SKM-1 (cell line): ENCODE results near the gene EARS2.
"Not testable (repeated sequence)": the region's sequence is repeated elsewhere in the genome, so short reads cannot be mapped to it uniquely, and the experiment has no call there.

Source experiments
- DNase-seq: peaks from one replicate; lab custom pipeline; 2025; ENCODE audit not compliant: unreplicated experiment; lab: John Stamatoyannopoulos, UW

Gene EARS2

GRCh38 chr16:23570992-23571632 lies 14.0 kb upstream of the EARS2 start:
- peak; percentile 29 for DNase-seq

DNA sequence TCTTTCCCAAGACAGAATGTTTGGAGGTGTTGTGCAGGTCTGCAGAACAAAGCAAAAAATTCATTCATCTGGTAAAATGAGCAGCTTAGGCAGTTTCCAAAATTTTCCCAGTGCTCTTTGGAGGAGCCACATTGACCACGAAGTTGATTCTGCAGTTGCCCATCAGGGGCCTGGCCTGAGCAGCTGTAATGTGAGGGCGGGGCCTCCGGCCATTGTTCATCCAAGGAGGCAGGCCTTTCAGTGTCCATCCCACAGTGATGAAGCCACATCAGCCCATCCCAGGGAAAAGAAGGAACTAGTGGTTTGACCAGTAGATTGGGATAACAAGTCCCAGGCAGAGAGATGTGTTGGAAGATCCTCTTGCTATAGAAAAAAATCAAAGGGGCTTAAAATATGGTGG lies 10.5 kb upstream of the EARS2 start:
- no peak for DNase-seq

- no peak for DNase-seq
Measured at GRCh38 chr16:23566724-23567123, 9.6 kb upstream of the EARS2 start.

DNA sequence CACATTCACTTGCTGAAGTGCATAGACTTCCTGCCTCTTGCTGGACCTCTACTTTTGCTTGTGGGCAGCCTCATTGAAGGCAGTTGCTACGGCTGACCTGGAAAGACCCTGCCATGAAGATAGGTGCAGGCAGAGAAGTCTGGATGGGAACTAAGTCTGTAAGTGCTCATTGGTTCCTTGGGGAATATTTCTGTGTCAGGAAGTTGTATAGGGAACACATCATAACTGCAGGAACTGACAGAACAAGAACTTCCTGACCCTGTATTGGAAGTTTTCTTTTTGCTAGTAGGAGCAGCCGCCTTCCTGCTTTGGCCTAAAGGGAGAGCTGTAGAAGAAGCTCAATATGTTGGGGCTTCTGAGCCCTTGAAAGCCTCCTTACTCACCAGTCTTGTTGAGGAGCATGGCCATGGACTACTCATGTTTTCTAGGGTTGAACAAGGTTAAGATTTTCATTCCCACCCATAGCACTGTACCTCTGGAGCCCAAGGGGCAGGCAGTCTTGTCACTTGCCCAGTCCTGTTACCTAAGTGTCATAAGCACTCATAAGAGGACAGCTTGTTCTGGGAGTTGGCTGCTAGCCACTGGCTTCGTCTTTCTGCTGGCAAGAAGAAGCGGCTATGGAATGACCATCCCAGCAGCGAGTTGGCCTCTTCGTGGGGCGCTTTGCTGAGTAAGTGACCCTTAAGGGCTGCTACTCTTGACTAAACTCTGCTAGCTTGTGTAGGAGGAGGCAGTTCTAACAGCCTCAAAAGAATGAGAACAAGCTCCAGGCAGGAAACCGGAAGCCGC lies 7.6 kb upstream of the EARS2 start:
- no peak for DNase-seq

GRCh38 chr16:23563186-23563585 lies 6.0 kb upstream of the EARS2 start:
- no peak for DNase-seq

GRCh38 chr16:23562505-23562904 lies 5.4 kb upstream of the EARS2 start:
- DNase-seq = no peak

GRCh38 chr16:23561586-23561985 lies 4.4 kb upstream of the EARS2 start:
- DNase-seq = no peak

DNA sequence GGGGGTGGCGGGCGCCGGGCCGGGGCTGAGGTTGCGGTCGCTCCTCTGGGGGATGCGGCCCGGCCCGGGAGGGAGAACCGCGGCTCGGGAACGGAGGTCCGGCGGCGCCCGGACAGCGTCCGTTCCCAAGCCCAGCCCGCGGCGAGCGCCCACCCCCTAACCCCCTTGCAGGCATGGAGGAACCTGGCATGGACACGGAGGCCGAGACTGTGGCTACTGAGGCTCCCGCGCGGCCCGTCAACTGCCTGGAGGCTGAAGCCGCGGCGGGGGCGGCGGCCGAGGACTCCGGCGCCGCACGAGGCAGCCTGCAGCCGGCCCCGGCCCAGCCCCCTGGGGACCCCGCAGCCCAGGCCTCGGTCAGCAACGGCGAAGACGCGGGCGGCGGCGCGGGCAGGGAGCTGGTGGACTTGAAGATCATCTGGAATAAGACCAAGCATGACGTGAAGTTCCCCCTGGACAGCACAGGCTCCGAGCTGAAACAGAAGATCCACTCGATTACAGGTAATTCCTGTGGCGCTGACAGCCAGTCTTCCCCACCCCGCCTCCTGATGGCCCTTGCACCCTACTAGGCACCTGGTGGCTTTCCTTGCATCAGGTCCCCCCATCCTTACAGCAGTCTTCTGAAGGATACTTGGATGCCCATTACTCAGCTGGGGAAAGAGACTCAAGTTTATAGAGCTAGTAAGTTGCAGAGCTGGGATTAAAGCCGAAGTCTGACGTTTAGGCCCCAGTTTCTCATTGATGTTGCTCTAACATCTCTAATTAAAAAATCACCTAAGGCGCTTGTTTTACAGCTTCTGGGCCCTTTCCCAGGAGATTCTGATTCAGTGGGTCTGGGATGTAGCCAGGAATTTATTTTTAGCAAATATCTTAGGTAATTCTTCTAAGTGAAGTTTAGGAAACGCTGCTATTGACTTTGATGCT lies 891 bp upstream of the EARS2 start:
- no peak for DNase-seq

- no peak for DNase-seq
Measured at GRCh38 chr16:23554536-23554935, 2.6 kb downstream of the EARS2 start.

DNA sequence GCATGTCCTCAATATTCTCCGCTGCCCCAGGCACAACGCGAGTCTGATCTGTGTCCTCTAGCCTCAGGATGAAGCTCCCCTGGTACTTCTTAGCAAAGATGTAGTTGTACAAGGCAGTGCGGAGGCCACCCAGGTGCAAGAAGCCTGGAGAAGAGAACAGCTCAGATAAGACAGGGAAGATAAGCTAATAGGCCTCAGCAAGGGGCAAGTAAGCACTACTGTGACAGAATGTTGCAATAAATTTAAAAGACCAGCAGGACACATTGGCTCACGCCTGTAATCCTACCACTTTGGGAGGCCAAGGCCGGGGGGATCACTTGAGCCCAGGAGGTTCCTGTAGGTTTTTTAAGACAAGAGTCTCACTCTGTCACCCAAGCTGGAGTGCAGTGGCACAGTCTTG lies 5.0 kb downstream of the EARS2 start:
- no peak for DNase-seq

DNA sequence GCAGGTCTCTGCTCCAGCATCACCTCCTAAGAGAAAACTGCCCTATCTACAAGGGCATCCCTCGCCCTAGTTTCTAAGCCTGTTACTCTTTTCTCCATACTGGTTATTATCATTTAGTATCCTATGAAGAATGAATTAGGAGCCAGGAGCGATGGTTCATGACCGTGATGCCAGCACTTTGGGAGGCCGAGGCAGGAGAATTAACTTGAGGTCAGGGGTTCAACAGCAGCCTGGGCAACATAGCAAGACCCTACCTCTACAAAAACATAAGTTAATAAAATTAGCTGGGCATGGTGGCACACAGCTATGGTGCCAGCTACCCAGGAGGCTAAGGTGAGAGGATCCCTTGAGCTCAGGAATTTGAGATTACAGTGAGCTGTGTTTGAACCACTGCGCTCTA lies 7.2 kb downstream of the EARS2 start:
- no peak for DNase-seq

DNA sequence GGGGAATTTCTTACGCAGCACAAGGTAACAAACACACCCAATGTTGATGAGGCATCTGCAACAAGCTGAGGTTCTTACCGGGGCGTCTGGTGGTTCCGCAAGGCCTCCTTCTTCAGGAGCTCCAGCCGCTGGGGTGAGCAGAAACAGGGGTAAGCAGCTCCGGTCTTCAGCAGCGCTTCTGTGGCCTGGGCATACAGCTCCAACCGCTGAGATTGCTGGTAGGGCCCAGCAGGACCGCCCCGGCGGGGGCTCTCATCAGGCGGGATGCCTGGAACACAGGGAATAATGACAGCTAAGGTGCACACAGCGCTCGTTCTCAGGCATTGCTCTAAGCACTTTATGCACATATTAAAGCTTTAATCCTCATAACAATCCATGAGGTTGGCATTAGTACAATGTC lies 12.7 kb downstream of the EARS2 start:
- no peak for DNase-seq

DNA sequence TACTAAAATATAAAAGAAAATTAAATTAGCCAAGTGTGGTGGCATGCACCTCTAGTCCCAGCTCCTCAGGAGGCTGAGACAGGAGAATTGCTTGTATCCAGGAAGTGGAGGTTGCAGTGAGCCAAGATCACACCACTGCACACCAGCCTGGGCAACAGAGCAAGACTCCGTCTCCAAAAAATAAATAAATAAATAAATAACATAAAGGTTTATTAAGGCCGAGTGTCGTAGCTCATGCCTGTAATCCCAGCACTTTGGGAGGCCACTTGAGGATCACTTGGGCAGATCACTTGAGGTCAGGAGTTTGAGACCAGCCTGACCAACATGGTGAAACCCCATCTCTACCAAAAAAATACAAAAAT lies 16.4 kb downstream of the EARS2 start:
- not testable (repeated sequence) for DNase-seq

DNA sequence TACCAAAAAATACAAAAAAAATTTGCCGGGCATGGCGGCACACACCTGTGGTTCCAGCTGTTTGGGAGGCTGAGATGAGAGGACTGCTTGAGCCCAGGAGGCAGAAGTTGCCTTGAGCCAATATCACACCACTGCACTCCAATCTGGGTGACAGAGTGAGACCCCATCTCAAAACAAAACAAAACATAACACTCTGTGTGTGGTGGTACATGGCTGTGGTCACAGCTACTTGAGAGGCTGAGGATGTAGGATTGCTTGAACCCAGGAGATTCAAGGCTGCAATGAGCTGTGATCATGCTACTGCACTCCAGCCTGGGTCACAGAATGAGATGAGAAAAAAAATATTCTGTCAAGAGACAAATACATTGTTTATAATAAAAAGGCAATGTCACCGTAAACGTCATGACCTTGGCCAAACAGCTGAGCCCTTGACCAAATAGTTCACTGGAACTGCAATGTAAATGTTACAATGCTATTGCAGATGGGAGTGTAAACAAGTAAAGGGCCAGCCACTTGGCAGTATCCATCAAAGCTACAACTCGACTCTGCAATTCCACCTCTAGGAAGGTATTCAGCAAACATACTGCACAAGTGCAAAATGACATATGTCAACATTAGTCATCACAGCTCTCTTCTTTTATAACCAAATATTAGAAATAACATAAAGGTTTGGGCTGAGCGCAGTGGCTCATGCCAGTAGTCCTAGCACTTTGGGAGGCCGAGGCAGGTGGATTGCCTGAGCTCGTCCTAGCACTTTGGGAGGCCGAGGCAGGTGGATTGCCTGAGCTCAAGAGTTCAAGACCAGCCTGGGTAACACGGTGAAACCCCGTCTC lies 16.9 kb downstream of the EARS2 start:
- DNase-seq = no peak

GRCh38 chr16:23538919-23539278 lies 18.3 kb downstream of the EARS2 start:
- DNase-seq = no peak

DNA sequence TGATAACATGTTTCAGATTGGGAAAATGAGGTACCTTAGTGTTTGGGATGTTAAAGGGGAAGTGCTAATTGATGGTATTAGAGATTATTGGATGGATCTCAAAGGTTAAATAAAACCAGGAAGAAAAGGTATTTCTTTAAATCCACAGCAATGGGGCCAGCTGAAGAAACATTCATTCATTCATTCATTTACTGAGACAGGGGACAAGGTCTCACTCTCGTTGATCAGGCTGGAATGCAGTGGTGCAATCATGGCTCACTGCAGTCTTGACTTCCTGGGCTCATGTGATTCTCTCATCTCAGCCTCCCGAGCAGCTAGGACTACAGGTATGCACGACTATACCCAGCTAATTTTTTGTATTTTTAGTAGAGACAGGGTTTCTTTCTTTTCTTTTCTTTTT lies 19.8 kb downstream of the EARS2 start:
- no peak for DNase-seq

GRCh38 chr16:23535901-23536300 lies 21.2 kb downstream of the EARS2 start:
- DNase-seq = no peak

DNA sequence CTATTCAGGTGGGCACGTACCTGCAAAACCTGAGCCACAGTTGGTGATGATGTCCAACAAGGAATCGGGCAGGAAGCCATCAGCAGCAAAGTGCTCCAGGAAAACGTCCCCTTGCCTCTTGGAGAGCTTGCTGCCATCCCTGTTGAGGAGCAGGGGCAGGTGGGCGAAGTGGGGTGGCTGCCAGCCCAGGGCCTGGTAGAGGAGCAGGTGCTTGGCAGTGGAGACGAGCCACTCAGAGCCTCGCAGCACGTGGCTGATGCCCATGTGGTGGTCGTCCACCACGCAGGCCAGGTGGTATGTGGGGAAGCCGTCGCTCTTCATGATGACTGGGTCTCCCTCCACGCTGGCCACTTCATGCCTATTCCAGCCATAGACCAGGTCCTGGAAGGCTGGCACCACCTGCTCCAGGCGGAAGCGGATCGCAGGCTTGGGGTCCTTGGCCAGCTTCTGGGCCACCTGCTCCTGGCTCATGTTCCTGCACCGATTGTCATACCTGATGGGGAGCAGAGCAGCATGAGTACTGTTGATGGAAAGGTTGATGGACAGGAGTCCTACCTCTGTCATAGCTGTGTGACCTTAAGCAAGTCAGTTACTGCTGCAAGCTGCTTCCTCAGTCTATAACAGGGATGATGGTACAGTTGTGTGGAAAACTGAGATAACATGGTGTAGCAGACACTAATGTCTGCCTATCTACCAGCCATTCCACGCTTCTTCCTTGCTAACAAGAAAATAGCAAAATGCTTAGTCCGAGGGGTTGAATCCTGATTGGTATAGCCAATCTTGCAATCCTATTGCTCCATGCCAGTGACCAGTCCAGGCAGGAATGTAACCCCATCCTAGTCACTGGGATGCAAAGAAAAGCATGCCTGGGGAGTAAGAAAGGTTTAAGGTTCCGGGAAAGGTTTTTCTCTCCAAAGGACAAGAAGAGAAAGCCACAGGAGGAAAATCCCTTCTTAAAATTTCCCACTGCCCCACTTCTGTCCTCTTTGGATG lies 22.0 kb downstream of the EARS2 start:
- DNase-seq = no peak

GRCh38 chr16:23532448-23532847 lies 24.7 kb downstream of the EARS2 start:
- no peak for DNase-seq

DNA sequence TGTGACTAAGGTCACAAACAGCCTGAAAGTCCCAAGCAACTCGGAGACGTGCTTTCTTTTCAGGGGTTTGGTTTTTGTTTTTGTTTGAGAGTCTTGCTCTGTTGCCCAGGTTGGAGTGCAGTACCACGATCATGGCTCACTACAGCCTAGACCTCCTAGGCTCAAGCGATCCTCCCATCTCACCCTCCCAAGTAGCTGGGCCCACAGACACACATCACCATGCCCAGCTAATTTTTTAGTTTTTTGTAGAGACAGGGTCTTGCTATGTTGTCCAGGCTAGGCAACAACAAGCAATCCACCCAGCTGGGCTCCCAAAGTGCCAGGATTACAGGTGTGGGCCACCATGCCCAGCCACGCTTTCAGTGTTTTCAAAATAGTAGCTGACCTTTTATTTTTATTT lies 27.1 kb downstream of the EARS2 start:
- DNase-seq = no peak
